Inflammatory macrophage (primary cell): ENCODE measurements around the gene CYP11A1.

Experiments used
- DNase-seq, 2 donors: peaks; one replicate each; pipeline ENCODE4 v3.0.0-alpha.2; 2020 to 2022

The CYP11A1 gene

DNA sequence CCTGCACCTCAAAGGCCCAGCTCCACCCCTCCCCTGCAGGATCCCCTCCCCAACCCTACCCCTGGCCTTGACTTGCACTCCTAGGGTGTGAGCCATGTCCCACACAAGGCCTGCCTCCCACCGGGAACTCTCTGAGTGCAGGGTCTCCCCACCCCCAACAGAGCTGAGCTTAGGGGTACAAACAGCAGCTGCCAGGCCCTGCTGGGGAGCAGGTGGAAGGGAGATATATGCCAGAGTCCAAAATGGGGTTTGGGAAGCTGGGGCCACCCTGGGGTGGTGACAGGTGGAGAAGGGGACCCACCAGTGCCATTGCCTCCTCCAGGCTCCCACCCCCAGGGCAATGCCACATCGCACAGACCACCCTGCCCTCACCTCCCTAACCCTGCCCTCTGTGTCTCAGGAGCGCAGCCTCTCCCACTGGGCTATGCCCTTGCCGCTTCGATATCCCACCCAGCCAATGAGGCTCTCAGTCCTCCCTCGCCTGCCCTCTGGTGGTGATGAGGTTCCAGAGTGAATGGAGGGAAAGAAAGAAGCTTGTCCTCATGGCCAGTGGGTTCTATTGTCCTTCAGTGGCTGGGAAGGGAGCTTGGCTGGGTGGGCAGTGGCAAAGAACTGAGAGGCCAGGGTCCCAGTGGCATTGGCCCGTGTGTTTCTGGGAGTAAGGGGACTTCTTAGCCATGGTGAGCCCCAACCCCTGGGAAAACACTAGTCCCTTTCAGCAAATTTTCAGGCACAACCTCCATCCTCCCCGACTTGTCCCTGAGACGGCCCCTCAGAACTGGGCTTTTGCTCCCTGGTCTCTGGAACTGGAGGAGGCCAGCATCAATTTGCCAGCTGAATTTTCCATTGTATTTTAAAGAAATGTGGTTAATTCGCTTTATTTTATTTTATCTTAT lies 46.8 kb downstream of the CYP11A1 start:
- peak in 1 of 2 donors; percentile 7 for DNase-seq

- no peak for DNase-seq
Measured at GRCh38 chr15:74319596-74320351, 47.7 kb downstream of the CYP11A1 start.

DNA sequence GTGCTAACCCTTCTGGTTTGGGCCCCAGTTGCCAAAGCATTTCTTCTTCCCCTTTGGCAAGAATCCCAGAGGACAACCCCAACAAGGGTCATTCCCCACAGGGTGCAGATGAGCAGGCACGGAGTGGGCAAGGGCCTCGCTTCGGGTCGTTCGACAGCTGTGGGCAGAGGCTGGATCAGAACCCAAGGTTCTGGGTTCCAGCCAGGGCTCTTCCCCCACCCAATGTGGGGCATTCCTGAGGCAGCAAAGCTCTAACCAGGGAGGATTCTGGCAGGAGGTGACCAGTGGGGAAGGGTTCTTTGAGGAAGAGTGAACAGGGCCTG lies 48.3 kb downstream of the CYP11A1 start:
- no peak for DNase-seq

DNA sequence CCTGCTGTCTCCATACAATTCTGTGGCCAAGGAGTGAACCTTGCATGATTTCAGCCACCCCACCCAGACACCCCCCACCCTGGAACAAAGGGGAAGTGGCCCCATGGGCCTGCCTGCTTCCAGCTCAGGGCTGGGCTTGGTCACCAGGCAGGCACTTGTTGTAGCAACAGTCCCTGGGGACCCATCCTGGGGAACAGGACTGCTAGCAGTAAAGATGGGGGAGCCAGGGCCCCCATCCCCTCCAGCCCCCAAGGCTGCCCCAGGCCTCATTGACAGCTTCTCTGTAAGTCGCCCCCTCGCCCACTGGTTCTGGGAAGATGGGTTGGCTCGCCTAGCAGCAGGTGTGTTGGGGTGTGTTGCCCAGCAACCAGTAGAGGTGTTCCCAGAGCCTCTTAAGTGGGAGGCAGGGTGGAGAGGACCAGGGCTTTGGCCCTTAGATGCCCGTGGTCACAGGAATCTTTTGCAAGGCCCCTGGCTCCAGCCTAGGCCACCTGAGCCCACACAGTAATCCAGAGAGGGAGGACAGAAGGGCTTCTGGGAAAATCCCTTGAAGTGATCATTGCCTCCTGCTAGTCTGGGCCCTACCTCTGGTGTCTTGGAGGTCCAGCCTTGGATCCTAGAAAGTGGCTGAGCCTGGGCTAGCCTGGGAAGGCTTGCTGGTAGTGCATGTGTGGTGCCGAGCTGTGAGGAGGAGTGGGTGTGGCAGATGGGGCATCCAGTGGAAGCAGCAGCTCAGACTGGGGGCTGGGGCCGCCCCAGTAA lies 48.9 kb downstream of the CYP11A1 start:
- no peak for DNase-seq

GRCh38 chr15:74317820-74318375 lies 49.5 kb downstream of the CYP11A1 start:
- DNase-seq: no peak

GRCh38 chr15:74316141-74316540 lies 51.3 kb downstream of the CYP11A1 start:
- DNase-seq: no peak

- DNase-seq: no peak
Measured at GRCh38 chr15:74315626-74316025, 51.8 kb downstream of the CYP11A1 start.

DNA sequence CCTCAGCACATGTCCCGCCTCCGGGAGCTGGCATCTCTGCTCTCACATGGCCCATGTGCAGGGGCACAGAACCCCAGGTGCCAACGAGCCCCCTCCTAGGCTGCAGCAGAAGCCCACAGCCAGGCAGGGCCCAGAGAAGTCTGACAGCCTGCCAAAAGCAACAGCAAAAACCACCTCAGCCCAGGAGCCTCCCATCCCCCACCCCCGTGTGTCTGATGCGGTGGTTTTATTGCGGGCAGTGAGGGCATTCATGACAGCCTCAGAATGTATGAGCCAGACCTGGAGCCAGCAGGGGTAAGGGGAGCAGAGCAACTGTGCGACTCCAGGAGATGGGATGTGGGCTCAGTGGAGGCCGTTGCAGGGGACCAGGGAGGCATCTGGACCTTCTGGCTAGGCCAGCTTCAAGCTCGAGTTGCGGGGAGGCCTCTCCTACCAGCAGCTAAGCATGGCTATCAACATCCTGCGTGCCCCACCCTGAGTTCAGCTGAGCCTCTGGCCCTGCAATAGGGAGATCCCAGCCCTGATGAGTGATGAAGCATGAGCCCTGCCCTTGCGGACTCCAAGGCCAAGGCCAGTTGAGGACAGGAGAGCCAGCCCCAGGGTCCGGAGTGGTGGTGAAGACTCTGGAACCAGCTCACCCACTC lies 52.5 kb downstream of the CYP11A1 start:
- no peak for DNase-seq

DNA sequence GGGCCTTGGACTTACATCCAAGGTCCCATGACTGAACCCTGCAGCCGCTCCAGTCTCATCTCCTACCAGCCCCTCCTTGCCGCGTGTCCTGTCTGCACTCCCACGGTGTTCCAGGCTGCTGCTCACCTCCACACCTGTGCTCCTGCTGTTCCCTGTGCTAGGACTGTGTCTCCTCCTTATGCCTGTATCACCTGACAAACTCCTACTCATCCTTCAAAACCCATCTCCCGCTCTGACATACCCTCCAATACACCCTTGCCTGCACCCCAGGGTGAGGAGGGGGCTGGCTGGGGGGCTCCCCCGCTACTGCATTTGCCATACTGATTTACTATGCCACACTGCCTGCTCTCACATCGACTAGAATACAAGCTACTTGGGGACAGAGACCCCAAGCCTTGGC lies 53.6 kb downstream of the CYP11A1 start:
- DNase-seq: no peak

GRCh38 chr15:74312445-74313007 lies 54.9 kb downstream of the CYP11A1 start:
- no peak for DNase-seq

GRCh38 chr15:74311734-74312444 lies 55.6 kb downstream of the CYP11A1 start:
- DNase-seq: no peak

DNA sequence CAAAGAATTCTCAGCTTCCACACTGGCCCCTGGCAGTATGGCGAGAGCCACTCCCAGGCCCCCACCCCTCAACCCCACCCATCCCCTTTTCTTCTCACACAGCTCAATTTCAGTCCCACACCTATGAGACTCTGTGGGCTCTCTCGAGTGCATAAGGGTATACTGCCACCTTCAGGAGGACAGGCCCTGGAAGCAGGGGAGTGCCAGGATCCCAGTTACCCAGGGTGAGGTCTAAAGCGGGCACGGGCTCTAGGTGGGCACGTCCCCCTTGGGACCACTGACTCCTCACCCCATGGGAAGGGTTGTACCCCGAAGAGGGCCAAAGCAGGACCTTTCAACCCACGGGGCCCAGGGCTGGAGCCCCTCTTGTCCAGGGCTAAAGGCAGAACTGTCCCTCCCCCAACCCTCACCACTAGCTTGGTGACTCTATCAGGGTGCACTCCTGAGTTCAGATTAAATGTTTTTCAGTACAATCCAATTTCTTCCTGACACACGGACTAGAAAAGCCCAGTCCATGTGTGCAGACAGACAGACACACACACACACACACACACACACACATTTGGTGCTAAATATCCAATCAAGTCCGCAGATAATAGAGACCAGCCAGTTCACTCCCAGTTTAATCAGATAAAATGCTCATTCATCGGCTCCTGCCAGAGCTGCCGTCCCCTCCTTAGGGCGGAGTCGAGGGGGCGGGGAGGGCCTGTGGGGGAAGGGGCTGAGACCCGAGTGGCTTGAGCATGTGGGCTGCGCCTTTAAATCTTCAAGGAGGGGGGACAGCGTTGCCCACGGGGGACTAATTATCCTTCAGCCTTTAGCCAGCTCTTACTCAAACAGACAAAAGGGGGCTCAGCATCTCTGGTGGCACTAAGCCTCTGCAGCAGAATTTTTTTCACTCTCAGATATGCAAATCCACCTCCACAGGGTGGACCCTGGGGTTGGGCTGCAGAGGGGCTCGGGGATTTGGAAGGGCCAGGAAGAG lies 59.3 kb downstream of the CYP11A1 start:
- peak; percentile 27 to 48 for DNase-seq

DNA sequence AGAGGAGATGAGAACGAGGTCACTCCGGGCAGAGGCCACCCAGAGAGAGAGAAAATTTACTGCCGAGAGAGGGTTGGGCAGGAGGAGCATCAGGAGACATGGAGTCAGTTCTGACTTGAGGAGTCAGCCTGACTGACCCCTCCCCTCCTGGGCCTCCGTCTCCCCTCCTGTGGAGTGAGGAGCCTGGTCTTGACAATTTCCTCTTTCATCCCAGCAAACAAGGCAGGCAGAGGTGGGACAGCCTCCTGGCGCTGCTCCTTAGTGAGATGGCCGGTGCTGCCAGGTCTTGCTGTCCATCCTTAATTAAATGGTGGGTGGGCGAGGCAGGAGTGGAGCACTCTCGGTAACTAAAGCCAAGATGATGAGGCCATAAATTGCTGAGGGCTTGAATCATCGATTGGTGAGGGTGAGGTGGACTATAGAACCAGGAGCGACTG lies 60.6 kb downstream of the CYP11A1 start:
- no peak for DNase-seq

- DNase-seq: no peak
Measured at GRCh38 chr15:74305687-74306086, 61.8 kb downstream of the CYP11A1 start.

GRCh38 chr15:74304431-74304830 lies 63.0 kb downstream of the CYP11A1 start:
- DNase-seq: no peak

DNA sequence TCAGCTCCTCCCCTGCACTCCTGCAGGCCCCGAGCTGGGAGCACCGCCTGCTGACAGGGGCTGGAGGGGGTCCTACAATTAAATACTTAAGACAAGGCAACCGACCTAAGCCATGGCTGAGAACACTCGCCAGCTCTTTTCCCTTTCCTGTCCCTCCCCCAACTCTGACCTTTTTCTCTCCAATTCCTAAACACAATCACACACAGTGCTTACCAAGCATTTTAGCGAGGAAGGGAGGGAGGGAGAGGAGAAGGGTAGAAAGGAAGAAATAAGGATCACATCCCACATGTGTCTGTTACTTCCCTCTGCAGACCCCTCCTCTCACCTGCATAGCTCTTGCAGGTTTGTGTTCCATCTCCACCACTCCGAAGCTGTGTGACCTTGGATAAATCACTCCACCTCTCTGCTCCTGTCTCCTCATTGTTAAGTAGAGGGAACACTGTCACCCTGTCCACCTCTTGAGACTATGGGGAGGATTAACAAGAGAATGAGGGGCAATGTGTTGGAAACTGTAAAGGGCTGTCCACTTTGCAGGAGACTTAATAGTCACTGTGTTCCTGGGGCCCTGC lies 63.6 kb downstream of the CYP11A1 start:
- DNase-seq: no peak

DNA sequence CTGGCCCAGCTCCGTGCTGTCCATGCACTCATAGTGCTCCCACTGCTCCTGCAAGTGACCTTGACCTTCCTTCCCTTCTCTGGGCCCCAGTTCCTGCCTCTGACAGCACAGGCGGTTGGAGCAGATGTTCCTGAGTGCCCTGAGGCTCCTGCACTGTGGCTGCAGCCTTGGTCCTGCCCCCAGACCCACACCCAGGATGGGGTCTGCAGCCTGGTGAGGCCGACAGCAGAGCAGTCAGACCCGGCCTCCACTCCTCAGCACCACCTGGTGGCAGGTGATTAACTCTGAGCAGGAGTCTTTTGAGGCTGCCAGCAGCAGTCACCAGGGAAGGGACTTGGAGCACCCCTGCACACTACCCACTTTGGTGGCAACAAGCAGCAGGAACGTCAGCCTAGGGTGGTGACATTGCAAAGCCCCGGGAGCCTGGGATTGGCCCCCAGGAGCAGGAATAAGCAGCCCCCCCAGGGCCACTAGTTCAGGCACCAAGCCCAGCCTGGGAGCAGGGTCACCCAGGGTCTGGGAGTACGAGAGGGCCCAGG lies 64.6 kb downstream of the CYP11A1 start:
- DNase-seq: peak in 1 of 2 donors; percentile 19

- DNase-seq: no peak
Measured at GRCh38 chr15:74301583-74302361, 65.7 kb downstream of the CYP11A1 start.
